Endodermal cell (in vitro differentiated cells): ENCODE data around the gene TMOD1. TPM values are rescaled to one million over a fixed set of nuclear protein-coding genes. Genes with fewer than 3 reads are reported as not detected.

ENCODE experiments used
- DNase-seq: peaks from one replicate; pipeline ENCODE4 v3.0.0-alpha.2; 2017
- H3K27ac ChIP-seq: 2 replicates; pipeline ENCODE4 v1.5.1; 2013; ENCODE audit warnings: mild to moderate bottlenecking, low read depth, low read length, moderate library complexity
- H3K27me3 ChIP-seq: 2 replicates; pipeline ENCODE4 v1.6.1; 2013; ENCODE audit warnings: mild to moderate bottlenecking, low read length, moderate library complexity; ENCODE audit not compliant: insufficient read depth, control insufficient read depth, poor library complexity, severe bottlenecking
- H3K36me3 ChIP-seq: 2 replicates; pipeline ENCODE4 v1.7.0; 2013; ENCODE audit warnings: mild to moderate bottlenecking, low read length, moderate library complexity; ENCODE audit not compliant: control insufficient read depth, insufficient read depth
- H3K4me1 ChIP-seq: one replicate; pipeline ENCODE4 v1.7.0; 2013; ENCODE audit warnings: low read length; ENCODE audit not compliant: control insufficient read depth, insufficient read depth
- H3K4me3 ChIP-seq: 2 replicates; pipeline ENCODE4 v1.5.1; 2013; ENCODE audit warnings: mild to moderate bottlenecking, low read length, moderate library complexity
- H3K9ac ChIP-seq: 2 replicates; pipeline ENCODE4 v1.6.1; 2013; ENCODE audit warnings: mild to moderate bottlenecking, low read length, moderate library complexity; ENCODE audit not compliant: poor library complexity, severe bottlenecking; ENCODE audit errors: extremely low read depth
- H3K9me3 ChIP-seq: 2 replicates; pipeline ENCODE4 v1.6.1; 2013; ENCODE audit warnings: mild to moderate bottlenecking, low read length, moderate library complexity; ENCODE audit not compliant: control insufficient read depth
- H3K27ac Mint-ChIP-seq: 2 replicates; pipeline ENCODE4 v1.8.0; 2020; ENCODE audit warnings: mixed read lengths
- H3K27me3 Mint-ChIP-seq: 2 replicates; pipeline ENCODE4 v1.8.0; 2021; ENCODE audit warnings: mild to moderate bottlenecking, mixed read lengths; ENCODE audit not compliant: insufficient read depth
- H3K36me3 Mint-ChIP-seq: 2 replicates; pipeline ENCODE4 v1.8.0; 2020; ENCODE audit warnings: low read depth, mixed read lengths
- H3K4me1 Mint-ChIP-seq: 2 replicates; pipeline ENCODE4 v1.8.0; 2020; ENCODE audit warnings: mixed read lengths
- H3K4me3 Mint-ChIP-seq: 2 replicates; pipeline ENCODE4 v1.8.0; 2020; ENCODE audit warnings: mild to moderate bottlenecking, moderate library complexity, mixed read lengths
- H3K9me3 Mint-ChIP-seq: 2 replicates; pipeline ENCODE4 v1.8.0; 2020; ENCODE audit warnings: mild to moderate bottlenecking, mixed read lengths
- WGBS, 2 experiments: methylation state at CpG; one replicate each; pipeline versions ENCODE4 v1.1.5 to v1.1.7; 2013; ENCODE audit warnings: missing lambda C conversion rate in 2 of 2, mixed read lengths in 1 of 2; ENCODE audit not compliant: insufficient coverage in 1 of 2, insufficient read length in 1 of 2; 5-methylcytosine and 5-hydroxymethylcytosine counted together
- total RNA-seq, 2 donors: library from RNA; stranded (reverse); fragmentation: NEBNext Ultra II Directional in 1 of 2; extraction: Animal tissue kit (Norgen Biotek cat#: 25700) in 1 of 2; gene quantifications; 2 replicates in 1 of 2; 3 replicates in 1 of 2; pipeline ENCODE4 v1.2.1, GENCODE V29; 2021
- TF ChIP-seq, protein P1 (sequence below): fragments of 200-600 bp; sonication (generic); conservative IDR thresholded peaks from 2 replicates; pipeline ENCODE4 v1.5.0; 2021; ENCODE audit warnings: antibody characterized with exemption, mild to moderate bottlenecking

TMOD1 gene
- total RNA-seq, 2 donors from 2014 or later = 3.6 to 7.1 TPM

DNA sequence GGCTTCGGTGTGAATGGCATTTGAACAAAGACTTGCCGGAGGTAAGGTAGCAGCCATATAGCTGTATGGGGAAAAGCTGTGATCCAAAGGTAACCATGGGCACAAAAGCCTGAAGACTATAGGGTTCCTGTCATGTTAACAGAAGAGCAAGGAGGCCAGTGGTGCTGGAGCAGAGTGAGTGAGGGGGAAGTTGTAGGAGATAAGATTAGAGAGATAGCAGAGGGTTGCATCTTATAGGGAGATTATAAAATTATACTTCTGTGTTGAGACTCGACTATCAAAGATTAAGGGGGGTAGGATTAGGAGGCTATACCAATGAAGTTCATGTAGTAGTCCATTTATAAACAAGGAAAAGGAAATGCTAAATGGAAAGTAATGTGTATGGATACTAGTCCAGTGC is 135.4 kb downstream of the TMOD1 start:
- 90 to 91% methylated on average over 3 of the region's 3 CpGs for WGBS, 2 experiments
- Mint-ChIP-seq H3K27ac (no peak overlapping the region), H3K9me3 (no peaks in the 10 kb centered on the region)

DNA sequence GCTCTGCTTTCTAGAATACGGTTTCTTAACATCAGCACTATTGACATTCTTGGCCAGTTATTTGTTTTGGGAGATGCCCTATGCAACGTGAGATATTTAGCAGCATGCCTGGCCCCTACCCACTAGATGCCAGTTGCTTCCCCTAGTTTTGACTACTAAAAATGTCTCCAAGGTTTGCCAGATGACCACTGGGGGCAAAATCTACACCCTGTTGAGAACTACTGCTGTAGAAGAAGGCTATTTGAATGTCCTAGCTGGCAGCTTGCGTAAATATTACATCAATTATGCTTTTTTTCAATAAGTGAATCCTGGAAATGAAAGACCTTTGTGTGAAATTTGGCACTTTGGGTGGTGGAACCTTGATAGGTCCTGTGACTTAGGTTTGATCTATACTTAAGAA is 137.2 kb downstream of the TMOD1 start:
- Mint-ChIP-seq H3K27ac (no peak overlapping the region), H3K4me1 (peaks cover 23% of the 10 kb centered on the region), H3K36me3 (peaks cover 17% of the 10 kb centered on the region), H3K27me3 (no peaks in the 10 kb centered on the region), H3K4me3 (no peak overlapping the region), H3K9me3 (no peaks in the 10 kb centered on the region)
- Histone ChIP-seq H3K36me3 (peaks cover 27% of the 10 kb centered on the region), H3K27ac (no peak overlapping the region), H3K27me3 (no peaks in the 10 kb centered on the region), H3K9ac (no peak overlapping the region), H3K4me3 (no peak overlapping the region), H3K9me3 (no peaks in the 10 kb centered on the region), H3K4me1 (peaks cover 2% of the 10 kb centered on the region)
- TF ChIP-seq, protein P1, sequence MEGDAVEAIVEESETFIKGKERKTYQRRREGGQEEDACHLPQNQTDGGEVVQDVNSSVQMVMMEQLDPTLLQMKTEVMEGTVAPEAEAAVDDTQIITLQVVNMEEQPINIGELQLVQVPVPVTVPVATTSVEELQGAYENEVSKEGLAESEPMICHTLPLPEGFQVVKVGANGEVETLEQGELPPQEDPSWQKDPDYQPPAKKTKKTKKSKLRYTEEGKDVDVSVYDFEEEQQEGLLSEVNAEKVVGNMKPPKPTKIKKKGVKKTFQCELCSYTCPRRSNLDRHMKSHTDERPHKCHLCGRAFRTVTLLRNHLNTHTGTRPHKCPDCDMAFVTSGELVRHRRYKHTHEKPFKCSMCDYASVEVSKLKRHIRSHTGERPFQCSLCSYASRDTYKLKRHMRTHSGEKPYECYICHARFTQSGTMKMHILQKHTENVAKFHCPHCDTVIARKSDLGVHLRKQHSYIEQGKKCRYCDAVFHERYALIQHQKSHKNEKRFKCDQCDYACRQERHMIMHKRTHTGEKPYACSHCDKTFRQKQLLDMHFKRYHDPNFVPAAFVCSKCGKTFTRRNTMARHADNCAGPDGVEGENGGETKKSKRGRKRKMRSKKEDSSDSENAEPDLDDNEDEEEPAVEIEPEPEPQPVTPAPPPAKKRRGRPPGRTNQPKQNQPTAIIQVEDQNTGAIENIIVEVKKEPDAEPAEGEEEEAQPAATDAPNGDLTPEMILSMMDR = peak; percentile 62
- 83 to 90% methylated on average over 2 to 3 of the region's 3 CpGs for WGBS, 2 experiments
- DNase-seq = peak; percentile 60

More for the DNA sequence above, 135.4 kb downstream of the TMOD1 start:
- H3K27me3 ChIP-seq = no peaks in the 10 kb centered on the region
- DNase-seq = no peak
- no peaks in the 10 kb centered on the region for H3K9me3 ChIP-seq
- TF ChIP-seq, protein P1 = no peak
- H3K27me3 Mint-ChIP-seq = no peaks in the 10 kb centered on the region
- peaks cover 2% of the 10 kb centered on the region for H3K4me1 ChIP-seq
- H3K4me3 Mint-ChIP-seq = no peak overlapping the region
- peaks cover 5% of the 10 kb centered on the region for H3K36me3 Mint-ChIP-seq
- peaks cover 10% of the 10 kb centered on the region for H3K36me3 ChIP-seq
- peaks cover 23% of the 10 kb centered on the region for H3K4me1 Mint-ChIP-seq
- no peak overlapping the region for H3K9ac ChIP-seq
- H3K4me3 ChIP-seq = peak overlapping the region; percentile 62
- no peak overlapping the region for H3K27ac ChIP-seq

DNA sequence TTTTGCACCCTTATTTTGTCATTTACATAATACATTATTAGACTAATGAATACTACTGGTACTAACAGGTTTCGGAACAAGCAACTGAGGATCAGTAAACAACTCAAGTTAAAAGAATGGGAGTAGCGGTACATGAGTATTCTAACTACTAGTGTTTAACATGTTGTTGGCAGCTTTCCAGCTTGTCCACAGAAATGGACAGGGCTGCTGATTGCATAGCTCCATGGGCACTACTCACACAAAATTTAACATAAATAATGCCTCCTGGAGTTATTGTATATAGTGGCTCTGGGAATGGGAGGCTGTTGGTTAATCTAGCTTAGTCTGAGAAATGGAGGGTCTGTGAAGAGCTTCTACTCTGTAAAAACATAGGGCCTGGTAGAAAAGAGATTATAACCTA is 138.9 kb downstream of the TMOD1 start:
- 91 to 96% methylated on average over 2 of the region's 2 CpGs for WGBS, 2 experiments
- no peak overlapping the region for H3K9ac ChIP-seq
- Mint-ChIP-seq H3K4me1 (peaks cover 13% of the 10 kb centered on the region), H3K4me3 (no peak overlapping the region), H3K36me3 (peaks cover 23% of the 10 kb centered on the region), H3K27me3 (no peaks in the 10 kb centered on the region), H3K27ac (no peak overlapping the region), H3K9me3 (no peaks in the 10 kb centered on the region)
- H3K27ac ChIP-seq = no peak overlapping the region
- H3K27me3 ChIP-seq = no peaks in the 10 kb centered on the region
- DNase-seq = no peak
- no peak overlapping the region for H3K4me3 ChIP-seq
- TF ChIP-seq, protein P1 = no peak
- peaks cover 41% of the 10 kb centered on the region for H3K36me3 ChIP-seq
- no peaks in the 10 kb centered on the region for H3K9me3 ChIP-seq
- H3K4me1 ChIP-seq = peaks cover 2% of the 10 kb centered on the region
